Activated CD4-positive, alpha-beta T cell treated with anti-CD3 and anti-CD28 coated beads, Interleukin-2, amount 50 U/mL, for 4 hours (primary cell): ENCODE data around the gene GDPD5.

ENCODE experiments used
- DNase-seq, 2 experiments: peaks; one replicate each; pipeline ENCODE4 v3.0.0-alpha.2; 2020

GDPD5 gene, protein sequence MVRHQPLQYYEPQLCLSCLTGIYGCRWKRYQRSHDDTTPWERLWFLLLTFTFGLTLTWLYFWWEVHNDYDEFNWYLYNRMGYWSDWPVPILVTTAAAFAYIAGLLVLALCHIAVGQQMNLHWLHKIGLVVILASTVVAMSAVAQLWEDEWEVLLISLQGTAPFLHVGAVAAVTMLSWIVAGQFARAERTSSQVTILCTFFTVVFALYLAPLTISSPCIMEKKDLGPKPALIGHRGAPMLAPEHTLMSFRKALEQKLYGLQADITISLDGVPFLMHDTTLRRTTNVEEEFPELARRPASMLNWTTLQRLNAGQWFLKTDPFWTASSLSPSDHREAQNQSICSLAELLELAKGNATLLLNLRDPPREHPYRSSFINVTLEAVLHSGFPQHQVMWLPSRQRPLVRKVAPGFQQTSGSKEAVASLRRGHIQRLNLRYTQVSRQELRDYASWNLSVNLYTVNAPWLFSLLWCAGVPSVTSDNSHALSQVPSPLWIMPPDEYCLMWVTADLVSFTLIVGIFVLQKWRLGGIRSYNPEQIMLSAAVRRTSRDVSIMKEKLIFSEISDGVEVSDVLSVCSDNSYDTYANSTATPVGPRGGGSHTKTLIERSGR

DNA sequence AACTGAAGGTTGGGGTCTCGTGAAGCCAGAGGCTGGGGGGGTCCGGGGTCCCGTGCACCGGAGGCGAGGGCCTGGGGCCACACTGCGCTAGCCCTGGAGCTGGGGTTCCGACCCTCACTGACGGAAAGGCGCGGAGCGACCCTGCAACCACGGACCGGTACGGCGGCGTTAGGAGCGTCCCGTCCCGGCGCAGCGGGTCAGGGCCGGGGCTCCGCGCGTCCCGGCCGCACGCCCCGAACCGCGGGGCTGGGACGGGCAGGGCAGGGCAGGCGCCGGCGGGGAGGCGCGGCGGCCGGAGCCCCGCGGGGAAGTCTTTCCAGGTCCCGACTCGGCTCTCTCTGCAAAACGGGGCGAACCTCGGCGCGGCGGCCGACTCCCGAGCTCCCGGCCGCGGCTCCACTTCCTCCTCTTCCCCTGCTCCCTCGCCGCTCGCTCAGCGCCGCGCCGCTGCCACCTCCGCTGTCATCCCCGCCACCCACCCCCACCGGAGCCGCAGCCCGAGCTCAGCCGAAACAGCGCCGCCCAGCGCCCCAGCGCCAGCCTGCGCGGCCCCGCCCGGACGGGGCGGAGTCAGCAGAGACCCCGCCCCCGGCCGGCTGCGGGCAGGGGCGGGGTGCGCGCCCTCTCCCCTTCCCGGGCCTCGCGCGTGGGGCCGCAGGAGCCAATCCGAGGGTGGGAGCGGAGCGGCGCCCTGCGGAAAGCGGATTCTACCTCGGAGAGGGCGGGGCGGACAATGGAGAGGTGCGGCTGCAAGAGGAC is at the start of gene GDPD5:
Gene GDPD5, minus strand, starts transcription at position 509 of the 759 bp plus-strand sequence. CDS start 48,206 bp downstream, outside the sequence.
- DNase-seq, result peak; percentile 70 to 77

DNA sequence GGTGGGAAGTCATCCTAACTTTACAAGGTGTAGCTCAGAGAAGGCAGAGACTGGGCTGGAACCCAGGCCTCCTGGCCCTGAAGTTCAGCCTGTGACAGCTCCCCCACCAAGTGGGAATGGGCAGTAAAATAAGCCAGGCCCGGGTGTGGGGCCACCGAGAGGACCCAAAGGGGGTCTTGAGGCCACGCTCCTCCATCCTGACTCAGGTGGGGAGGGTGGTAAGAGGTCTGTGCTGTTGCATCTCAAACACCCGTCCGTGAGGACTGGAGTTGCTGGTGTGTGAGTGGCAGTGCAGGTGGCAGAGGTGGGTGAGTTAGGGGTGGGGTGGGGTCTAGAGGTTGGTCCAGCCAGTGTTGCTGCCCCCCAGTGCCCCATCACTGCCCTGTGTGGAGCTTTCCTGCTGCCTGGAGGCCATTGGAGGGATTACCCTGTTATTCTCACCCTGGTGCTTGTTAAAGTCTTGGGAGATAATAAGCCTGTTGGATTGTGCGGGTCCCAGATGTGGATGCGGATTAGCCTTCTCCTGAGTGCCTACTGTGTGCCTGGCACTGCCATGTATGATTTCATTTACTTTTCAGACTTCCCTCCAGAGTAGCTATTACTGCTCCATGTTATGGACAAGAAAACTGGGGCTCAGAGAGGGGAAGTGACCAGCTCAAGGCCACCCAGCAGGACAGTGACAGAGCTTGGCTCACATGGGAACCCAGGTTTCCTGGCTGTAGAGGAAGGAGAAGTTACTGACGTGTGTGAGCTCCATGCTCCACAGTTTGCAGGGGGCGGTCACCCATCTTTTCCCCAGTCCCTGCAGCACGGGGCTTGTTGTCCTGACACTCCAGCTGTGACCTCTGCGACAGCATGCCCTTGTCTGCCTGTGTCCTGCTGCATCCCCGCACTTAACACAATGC is 49.2 kb upstream of the GDPD5 start:
- DNase-seq, result no peak

DNA sequence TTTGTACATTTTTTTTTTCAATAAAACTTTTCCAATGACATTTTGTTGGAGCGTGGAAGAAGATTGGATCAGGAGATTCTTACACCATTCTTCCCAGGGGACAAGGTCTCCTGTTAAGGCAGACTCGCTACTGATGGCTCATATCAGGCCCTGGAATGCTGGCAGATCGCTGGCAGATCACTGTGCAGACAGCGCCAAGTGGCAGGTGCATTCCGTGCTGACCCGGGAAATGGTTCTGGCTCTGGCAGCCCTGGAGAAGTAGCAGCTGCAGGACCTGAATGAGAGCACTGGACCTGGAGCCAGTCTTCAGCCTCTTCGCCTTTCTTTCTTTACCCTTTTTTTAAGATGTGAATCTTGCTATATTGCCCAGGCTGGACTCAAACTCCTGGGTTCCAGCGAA is 47.0 kb upstream of the GDPD5 start:
- DNase-seq, result no peak

DNA sequence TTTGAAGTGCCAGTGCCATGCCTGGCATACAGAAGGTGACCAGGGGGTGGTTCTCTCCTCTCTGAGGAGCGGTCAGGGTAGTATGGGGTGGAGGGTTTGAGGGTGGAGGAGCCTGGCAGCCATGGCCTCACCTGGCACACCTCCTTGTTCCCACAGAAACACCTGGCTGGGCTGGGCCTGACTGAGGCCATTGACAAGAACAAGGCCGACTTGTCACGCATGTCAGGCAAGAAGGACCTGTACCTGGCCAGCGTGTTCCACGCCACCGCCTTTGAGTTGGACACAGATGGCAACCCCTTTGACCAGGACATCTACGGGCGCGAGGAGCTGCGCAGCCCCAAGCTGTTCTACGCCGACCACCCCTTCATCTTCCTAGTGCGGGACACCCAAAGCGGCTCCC is 45.9 kb upstream of the GDPD5 start:
- DNase-seq, result no peak

DNA sequence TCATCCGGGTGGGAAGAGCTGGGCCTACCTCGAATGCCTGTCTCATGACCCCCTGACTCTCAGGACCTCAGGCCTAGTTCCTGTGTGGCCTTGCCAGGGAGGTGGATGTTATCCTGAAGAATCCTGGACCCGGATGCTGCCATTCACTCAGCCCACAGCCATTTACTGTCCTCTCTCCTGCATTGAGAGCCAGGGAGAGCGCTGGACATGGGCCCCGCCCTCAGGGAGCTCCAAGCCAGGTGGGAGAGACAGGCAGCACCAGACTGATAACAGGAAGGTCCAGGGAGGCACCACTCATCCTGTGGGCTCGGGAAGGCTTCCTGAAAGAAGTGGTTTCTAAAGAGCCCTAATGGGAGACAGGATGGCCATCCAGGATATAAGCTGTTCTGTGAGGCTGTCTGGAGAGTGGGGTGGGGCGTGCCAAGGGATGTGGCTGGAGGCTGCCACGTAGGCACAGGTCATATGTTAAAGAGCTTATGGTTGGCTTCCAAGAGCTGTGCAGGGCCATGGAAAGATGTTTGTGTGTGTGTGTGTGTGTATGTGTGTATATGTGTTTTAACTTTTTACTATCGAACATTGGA is 44.9 kb upstream of the GDPD5 start:
- no peak for DNase-seq

DNA sequence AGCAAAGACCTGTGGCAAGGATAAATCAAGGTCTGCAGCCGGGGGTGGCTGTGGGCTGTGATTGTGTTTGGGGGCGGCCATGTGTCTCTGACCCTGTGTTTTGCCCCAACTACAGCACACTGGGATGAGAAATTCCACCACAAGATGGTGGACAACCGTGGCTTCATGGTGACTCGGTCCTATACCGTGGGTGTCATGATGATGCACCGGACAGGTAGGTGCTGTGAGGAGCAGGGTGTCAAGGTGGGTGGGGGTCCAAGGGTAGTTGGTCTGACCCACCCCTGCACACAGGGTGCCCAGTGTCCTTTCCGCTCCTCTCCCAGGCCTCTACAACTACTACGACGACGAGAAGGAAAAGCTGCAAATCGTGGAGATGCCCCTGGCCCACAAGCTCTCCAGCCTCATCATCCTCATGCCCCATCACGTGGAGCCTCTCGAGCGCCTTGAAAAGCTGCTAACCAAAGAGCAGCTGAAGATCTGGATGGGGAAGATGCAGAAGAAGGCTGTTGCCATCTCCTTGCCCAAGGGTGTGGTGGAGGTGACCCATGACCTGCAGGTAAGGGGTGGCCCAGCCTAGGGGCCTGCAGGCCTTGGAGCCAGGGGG is 43.0 kb upstream of the GDPD5 start:
- DNase-seq, result no peak

DNA sequence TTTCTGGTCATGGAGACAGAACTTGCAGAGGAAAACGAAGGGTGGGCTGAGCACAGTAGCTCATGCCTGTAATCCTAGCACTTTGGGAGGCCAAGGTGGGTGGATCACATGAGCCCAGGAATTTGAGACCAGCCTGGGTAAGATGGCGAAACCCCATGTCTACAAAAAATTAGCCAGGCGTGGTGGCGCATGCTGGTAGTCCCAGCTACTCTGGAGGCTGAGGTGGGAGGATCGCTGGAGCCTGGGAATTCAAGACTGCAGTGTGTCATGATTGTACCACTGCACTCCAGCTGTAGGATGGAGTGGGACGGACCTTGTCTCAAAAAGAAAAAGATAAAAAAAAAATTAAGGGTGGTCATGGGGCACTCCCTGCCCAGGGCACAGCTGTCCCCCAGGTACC is 42.2 kb upstream of the GDPD5 start:
- DNase-seq, result no peak

DNA sequence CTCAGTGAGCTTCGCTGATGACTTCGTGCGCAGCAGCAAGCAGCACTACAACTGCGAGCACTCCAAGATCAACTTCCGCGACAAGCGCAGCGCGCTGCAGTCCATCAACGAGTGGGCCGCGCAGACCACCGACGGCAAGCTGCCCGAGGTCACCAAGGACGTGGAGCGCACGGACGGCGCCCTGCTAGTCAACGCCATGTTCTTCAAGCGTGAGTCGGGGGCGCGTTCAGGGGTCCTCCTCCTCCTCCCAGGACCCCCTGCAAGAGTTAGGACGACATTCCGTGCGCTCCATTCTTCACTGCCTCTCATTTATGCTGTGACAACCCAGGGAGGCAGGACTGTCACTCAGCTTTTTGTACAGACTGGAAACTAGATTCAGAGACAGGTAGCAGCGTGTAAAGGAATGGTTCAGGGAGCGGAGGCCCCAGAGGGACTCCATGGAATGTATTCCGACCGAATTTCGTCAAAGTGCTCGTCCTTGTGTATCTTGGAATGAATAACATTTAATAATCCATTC is 41.1 kb upstream of the GDPD5 start:
- no peak for DNase-seq

DNA sequence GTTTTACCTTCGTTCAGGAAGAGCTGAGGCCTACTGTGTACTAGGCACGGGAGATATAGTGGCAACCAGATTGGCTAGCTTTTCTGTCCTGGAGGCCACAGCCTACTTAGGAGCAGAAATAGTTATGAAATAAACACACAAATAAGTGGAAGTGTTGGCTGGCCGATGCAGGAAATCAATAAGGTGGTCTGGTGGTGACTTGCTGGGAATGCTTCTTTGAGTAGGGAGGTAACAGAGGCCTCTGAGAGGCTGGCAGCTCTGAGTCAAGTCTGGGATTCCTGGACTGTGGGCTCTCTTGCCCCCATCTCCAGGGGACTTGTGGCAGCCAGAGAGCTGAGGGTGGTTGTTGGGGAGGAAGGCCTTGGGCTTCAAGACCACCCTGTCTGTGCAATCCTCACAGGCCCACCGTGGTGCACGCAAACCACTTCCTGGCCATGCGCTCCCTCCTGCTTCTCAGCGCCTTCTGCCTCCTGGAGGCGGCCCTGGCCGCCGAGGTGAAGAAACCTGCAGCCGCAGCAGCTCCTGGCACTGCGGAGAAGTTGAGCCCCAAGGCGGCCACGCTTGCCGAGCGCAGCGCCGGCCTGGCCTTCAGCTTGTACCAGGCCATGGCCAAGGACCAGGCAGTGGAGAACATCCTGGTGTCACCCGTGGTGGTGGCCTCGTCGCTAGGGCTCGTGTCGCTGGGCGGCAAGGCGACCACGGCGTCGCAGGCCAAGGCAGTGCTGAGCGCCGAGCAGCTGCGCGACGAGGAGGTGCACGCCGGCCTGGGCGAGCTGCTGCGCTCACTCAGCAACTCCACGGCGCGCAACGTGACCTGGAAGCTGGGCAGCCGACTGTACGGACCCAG is 40.4 kb upstream of the GDPD5 start:
- DNase-seq, result no peak

DNA sequence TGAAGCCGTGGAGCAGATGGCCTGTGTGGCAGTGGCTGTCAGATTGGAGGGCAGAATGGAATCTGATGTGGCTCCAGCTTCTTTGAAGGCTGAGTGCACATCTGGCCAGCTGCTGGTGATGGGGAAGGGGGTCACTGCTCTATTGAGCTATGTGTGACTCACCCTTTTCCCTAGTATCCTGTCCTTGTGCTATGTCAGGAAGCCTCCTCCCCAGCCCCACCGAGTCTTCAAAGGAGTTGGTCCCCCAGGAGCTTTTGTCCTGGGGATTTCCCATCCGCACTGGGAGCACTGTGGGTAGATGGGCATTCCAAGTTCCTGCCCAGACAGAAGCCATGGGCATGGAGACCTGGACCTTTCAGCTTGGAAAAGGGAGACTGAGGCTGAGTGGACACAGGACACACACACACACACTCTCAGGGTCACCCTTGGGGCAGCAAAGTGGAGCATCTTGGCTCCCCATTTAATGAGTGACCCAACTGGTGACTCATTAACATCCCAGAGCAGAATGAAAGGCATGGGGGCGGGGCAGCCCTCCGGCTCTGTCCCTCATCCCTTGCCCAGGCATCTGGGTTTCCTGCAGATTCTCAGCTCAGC is 39.6 kb upstream of the GDPD5 start:
- no peak for DNase-seq

DNA sequence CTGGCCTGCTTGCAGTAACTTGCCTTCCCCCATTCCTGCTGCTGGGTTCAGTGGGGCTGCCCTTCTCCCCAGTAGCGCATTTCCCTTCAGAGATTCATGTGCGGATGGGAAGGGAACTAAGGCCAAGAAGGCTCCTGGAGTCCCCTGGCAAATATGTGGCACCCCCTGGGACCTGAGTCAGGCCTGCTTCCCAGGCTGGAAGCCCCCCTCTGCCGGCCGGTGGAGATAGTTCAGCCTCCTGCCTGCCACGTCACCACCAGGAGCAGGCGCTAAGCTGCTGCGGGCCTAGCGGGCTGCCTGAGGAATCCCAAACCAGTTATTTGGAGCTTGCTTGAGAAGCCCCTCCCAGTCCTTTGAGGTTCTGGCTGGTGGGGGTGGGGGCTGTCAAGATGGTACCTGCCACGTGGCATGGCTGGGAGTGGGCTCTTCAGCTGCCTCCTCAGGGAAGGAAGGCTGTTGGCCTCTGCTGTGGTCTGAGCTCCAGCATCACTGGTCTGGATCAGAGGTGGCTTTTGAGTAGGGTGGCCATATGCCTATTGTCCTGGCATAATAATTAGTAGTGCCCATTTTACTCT is 38.3 kb upstream of the GDPD5 start:
- DNase-seq, result no peak

DNA sequence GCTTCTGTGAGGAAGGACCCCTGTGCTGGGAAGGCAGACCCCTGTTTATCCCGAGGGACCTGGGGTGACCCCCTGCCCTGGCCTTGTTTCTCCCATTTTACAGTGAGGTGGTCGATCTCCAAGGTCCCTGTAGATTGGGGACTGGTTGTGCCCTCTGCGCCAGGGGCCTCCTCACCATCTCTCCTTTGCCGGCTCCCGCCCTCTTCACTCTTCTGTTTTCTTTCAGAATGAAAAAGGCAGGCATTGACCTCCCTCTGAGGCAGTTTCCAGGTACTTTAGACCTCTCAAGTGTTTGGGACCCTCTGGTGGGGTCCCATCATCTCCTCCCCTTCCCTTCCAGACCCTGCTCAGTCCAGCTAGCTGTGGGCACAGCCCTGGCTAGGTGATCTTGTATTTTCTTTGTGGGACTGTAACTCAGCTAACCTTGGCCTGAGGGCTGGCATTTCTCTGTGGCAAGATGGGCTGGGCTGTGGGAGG is 37.8 kb upstream of the GDPD5 start:
- no peak for DNase-seq

DNA sequence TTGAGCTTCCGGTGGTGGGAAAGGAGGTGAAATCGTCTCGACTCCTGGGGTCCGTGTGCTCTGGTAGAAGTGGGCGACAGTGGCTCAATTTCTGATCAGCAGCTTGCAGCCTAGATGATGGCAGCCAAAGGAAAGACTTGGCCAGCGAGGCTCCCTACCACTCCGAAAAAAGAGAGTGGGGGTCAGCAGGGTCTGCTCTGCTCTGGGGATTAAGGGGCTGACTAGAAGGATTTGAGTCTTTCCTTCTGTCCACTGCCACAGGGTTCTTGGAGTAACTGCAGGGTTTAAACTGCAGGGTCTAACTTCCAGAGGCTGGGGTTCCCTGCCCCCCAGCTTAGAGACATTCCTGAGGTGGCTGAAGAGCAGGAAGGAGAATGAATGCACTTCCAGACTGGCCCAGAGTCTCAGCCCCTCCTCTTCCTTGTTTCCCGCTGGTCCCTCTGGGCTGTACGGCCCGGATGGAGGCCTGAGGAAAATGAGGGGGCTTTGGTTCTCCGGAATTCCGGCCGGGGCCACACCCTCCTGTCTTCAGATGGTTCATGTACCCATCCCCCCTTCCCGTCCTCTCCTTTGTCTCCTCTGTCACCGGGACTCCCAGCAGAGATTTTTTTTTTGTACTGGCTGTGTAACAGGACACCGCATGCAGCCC is 37.2 kb upstream of the GDPD5 start:
- DNase-seq, result no peak

DNA sequence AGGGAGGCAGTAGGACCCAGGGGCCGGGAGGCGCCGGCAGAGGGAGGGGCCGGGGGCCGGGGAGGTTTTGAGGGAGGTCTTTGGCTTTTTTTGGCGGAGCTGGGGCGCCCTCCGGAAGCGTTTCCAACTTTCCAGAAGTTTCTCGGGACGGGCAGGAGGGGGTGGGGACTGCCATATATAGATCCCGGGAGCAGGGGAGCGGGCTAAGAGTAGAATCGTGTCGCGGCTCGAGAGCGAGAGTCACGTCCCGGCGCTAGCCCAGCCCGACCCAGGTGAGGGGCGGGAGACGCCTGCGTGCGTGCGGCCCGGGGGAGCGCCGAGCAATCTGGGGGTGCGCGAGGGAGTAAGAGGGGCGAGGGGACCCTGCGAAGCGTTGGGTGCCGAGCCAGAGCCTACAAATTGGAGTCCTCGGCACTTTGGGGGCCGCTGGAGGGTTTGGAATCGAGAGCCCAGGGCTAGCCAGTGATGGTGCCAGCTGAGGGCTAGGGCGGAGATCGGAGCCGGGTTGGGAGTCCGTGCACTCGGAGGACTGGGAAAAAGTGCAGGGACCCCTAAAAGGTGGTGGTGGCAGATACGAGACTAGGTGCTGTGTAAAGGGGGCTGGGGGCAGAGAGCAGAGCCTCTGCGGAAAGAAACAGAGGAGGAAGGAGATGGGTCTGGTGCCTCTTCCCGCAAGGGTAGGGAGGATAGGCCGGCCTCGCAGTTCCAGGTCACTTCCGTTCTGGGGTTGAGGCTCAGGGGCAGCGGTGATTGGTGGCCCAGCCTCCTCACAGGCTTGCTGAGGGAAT is 36.5 kb upstream of the GDPD5 start, which contains the start of gene SERPINH1:
Gene SERPINH1, plus strand, starts transcription at position 206 of the 788 bp plus-strand sequence. CDS start 4,097 bp downstream, outside the sequence.
- DNase-seq, result peak; percentile 37 to 40

DNA sequence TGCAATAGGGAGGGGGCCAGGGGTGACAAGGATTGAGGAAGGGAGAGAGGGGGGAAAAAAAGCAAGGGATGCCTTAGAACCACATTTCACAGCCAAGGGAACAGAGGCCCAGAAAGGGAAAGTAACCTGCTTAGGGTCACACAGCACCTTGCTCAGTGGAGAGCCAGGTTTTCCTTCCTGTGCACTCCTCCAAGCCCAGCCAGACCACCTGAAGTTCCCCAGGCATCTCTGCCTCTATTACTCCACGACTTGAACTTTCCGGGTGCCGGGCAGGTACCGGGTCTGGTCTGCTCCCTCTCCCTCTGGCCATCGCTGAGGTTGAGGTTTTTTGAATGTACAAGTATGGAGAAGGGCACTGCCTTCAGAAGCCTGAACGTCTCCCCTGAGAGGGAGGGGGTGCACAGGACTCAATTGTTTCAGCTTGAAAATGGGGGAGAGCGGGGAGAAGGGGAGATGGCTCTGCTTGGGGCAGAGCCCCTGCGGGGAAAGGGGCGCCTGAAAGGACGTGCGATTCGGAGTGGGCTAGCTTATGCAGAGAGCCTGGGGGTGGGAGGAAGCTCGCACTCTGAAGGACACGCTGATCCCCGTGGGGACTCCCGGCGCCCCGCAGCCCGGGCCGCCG is 35.8 kb upstream of the GDPD5 start:
- no peak for DNase-seq

DNA sequence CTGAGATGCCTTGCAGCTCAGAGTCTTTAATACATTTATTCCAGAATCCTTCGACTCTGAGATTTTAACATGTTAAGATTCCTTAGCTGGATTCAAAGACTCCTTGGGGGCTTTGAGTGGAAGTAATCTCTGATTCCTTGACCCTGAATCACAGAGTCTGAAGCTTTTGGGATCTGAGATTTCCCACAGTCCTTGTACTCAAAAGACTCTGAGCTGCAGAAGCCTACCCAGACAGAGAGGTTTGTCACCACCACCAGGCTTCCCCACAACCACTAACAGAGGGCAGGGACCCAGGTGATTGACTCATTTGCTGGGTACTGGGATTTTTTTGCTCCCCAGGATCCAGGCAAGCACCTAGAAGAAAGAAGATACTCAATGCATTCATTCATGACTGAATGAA is 34.9 kb upstream of the GDPD5 start:
- DNase-seq, result no peak

DNA sequence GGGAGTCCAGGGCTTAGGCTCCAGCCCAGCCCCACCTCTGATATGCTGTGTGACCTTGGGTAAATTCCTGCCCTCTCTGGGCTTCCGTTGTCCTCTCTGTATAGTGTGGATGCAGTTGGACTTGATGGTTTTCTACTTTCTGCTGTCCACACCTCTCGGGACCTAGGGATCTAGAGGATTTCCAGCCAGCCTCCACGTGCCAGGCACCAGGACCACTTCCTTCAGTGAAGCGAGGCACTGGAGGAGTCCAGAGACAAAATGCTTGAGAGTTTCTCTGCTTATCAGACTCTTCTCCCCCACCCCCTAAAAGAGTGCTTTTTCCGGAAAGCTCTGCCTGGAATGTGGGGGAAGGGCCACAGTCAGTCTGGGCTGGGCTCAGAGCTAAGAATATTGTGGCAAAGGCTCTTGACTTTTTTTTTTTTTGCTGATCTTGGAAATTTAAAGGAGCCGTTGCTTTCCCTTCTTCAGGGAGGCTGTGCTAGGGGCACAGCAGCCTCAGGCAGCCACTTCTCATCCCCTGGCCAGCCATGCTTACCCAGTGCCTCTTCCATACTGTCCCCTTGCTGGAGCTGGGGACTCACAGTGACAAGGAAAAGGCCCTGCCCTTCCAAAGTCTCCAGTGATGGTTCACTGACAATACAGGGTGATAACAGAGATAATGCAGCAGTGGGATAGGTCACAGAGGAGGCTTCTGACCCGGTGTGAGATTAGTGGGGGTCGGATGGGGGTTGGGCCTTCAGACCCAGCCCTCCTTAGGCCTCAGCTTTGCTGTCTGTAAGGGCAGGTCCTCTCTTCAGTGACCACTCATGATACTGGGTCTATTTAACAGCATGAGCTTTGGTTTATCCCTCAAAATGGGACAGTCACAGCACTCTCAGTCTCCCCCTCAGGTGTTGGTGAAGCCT is 33.5 kb upstream of the GDPD5 start:
- no peak for DNase-seq
